SU-DHL-6 (cell line): ENCODE results near the gene CD244.

Experiments
- H2AFZ ChIP-seq: fragments of 200-600 bp; sonication (generic); 2 replicates; pipeline ENCODE4 v1.6.1; 2014; ENCODE audit warnings: low read depth, mild to moderate bottlenecking, moderate library complexity, mixed read lengths, antibody characterized with exemption, low read length; ENCODE audit not compliant: severe bottlenecking
- H3F3A ChIP-seq: fragments of 200-600 bp; shearing (Covaris generic); 2 replicates; pipeline ENCODE4 v1.6.0; 2016; ENCODE audit warnings: antibody characterized with exemption, mild to moderate bottlenecking; ENCODE audit not compliant: insufficient read depth
- H3K27ac ChIP-seq: fragments of 200-600 bp; sonication (generic); 2 replicates; pipeline ENCODE4 v1.5.1; 2016; ENCODE audit warnings: low read depth, mild to moderate bottlenecking, low read length, moderate library complexity, mixed read lengths
- H3K27me3 ChIP-seq: fragments of 200-600 bp; sonication (generic), shearing (Covaris generic); 2 replicates; pipeline ENCODE4 v1.6.0; 2014; ENCODE audit warnings: mild to moderate bottlenecking, low read length
- H3K36me3 ChIP-seq: fragments of 200-600 bp; sonication (generic); 2 replicates; pipeline ENCODE4 v1.6.1; 2014; ENCODE audit warnings: mild to moderate bottlenecking, low read length, mixed read lengths
- H3K4me2 ChIP-seq: fragments of 300-600, 200-600 bp; shearing (Covaris generic), sonication (generic); 2 replicates; pipeline ENCODE4 v1.6.0; 2014; ENCODE audit warnings: low read length, low read depth, mild to moderate bottlenecking; ENCODE audit not compliant: poor library complexity, severe bottlenecking
- H3K4me3 ChIP-seq: fragments of 200-600 bp; sonication (generic); 2 replicates; pipeline ENCODE4 v1.5.1; 2014; ENCODE audit warnings: antibody characterized with exemption, low read length, mild to moderate bottlenecking, mixed read lengths; ENCODE audit not compliant: insufficient read depth, poor library complexity, severe bottlenecking
- H3K79me2 ChIP-seq: fragments of 200-600 bp; sonication (generic); 2 replicates; pipeline ENCODE4 v1.6.1; 2014; ENCODE audit warnings: mild to moderate bottlenecking, low read length, moderate library complexity; ENCODE audit not compliant: insufficient read depth
- H3K9ac ChIP-seq: fragments of 200-600 bp; sonication (generic); 2 replicates; pipeline ENCODE4 v1.7.0; 2014; ENCODE audit warnings: mild to moderate bottlenecking, low read length
- H3K9me2 ChIP-seq: fragments of 200-600 bp; sonication (generic); replicated peaks from 2 replicates; pipeline ENCODE4 v1.6.1; 2014; ENCODE audit warnings: low read length; ENCODE audit not compliant: insufficient read depth
- H3K9me3 ChIP-seq: fragments of 200-600 bp; sonication (generic); 2 replicates; pipeline ENCODE4 v1.6.1; 2014; ENCODE audit warnings: low read length, mixed read lengths; ENCODE audit not compliant: insufficient read depth
- H4K20me1 ChIP-seq: fragments of 200-600 bp; sonication (generic); 2 replicates; pipeline ENCODE4 v1.6.1; 2014; ENCODE audit warnings: low read depth, mild to moderate bottlenecking, antibody characterized with exemption, low read length, moderate library complexity, mixed read lengths
- CTCF ChIP-seq: fragments of 200-600 bp; sonication (generic); IDR thresholded peaks from one replicate; pipeline ENCODE4 v1.5.1; 2017; ENCODE audit warnings: antibody characterized with exemption, mild to moderate bottlenecking, low read length, moderate library complexity; ENCODE audit not compliant: insufficient read depth, poor library complexity, severe bottlenecking
- EZH2phosphoT487 ChIP-seq: fragments of 200-600 bp; sonication (generic), shearing (Covaris generic); conservative IDR thresholded peaks from 2 replicates; pipeline ENCODE4 v1.6.1; 2018; ENCODE audit warnings: mild to moderate bottlenecking, antibody characterized with exemption, low read length, moderate library complexity, mixed read lengths

CD244 gene

GRCh38 chr1:160855181-160855981, 7.3 kb downstream of the CD244 start:
- no peaks in the 10 kb centered on the region for H4K20me1 ChIP-seq
- no peaks in the 10 kb centered on the region for H3K9me3 ChIP-seq
- H3K27ac ChIP-seq = no peak overlapping the region
- no peak overlapping the region for H3K4me2 ChIP-seq
- H3K4me3 ChIP-seq = no peak overlapping the region
- no peaks in the 10 kb centered on the region for H3K36me3 ChIP-seq
- no peaks in the 10 kb centered on the region for H3F3A ChIP-seq
- no peak overlapping the region for H3K9ac ChIP-seq
- no peaks in the 10 kb centered on the region for H3K9me2 ChIP-seq
- no peaks in the 10 kb centered on the region for H3K79me2 ChIP-seq
- TF ChIP-seq CTCF (no peak), EZH2phosphoT487 (no peak)
- H2AFZ ChIP-seq = no peak overlapping the region
- H3K27me3 ChIP-seq = no peaks in the 10 kb centered on the region

GRCh38 chr1:160853754-160854153, 8.9 kb downstream of the CD244 start:
- no peaks in the 10 kb centered on the region for H3K9me3 ChIP-seq
- H4K20me1 ChIP-seq = no peaks in the 10 kb centered on the region
- H3K79me2 ChIP-seq = no peaks in the 10 kb centered on the region
- no peak overlapping the region for H2AFZ ChIP-seq
- no peaks in the 10 kb centered on the region for H3K27me3 ChIP-seq
- no peak overlapping the region for H3K9ac ChIP-seq
- TF ChIP-seq EZH2phosphoT487 = no peak
- H3K9me2 ChIP-seq = no peaks in the 10 kb centered on the region
- H3K36me3 ChIP-seq = no peaks in the 10 kb centered on the region
- no peak overlapping the region for H3K4me3 ChIP-seq
- no peak overlapping the region for H3K4me2 ChIP-seq
- no peaks in the 10 kb centered on the region for H3F3A ChIP-seq
- H3K27ac ChIP-seq = no peak overlapping the region

- Histone ChIP-seq H3K9ac (no peak overlapping the region), H3K9me3 (no peaks in the 10 kb centered on the region), H4K20me1 (no peaks in the 10 kb centered on the region), H3K79me2 (no peaks in the 10 kb centered on the region), H3K4me2 (no peak overlapping the region), H3K9me2 (no peaks in the 10 kb centered on the region), H3K27me3 (no peaks in the 10 kb centered on the region), H3K4me3 (no peak overlapping the region), H3K36me3 (no peaks in the 10 kb centered on the region), H2AFZ (no peak overlapping the region), H3F3A (no peaks in the 10 kb centered on the region), H3K27ac (no peak overlapping the region)
- TF ChIP-seq EZH2phosphoT487 (no peak), CTCF (no peak)
Observed at GRCh38 chr1:160853014-160853413, 9.7 kb downstream of the CD244 start.

- no peak overlapping the region for H3K4me2 ChIP-seq
- H2AFZ ChIP-seq = no peak overlapping the region
- no peaks in the 10 kb centered on the region for H3K9me3 ChIP-seq
- H3K27ac ChIP-seq = no peak overlapping the region
- H3K4me3 ChIP-seq = no peak overlapping the region
- no peak overlapping the region for H3K9ac ChIP-seq
- no peaks in the 10 kb centered on the region for H3K36me3 ChIP-seq
- no peaks in the 10 kb centered on the region for H3K27me3 ChIP-seq
- no peaks in the 10 kb centered on the region for H3K79me2 ChIP-seq
- TF ChIP-seq CTCF (no peak), EZH2phosphoT487 (no peak)
- H3K9me2 ChIP-seq = no peaks in the 10 kb centered on the region
- H4K20me1 ChIP-seq = no peaks in the 10 kb centered on the region
- no peaks in the 10 kb centered on the region for H3F3A ChIP-seq
Observed at GRCh38 chr1:160850993-160851392, 11.7 kb downstream of the CD244 start.
